Naive thymus-derived CD4-positive, alpha-beta T cell (primary cell): Measurements from ENCODE around the gene PARD6B. TPM values are rescaled to one million over a fixed set of nuclear protein-coding genes. Genes with fewer than 3 reads are reported as not detected.
"Not testable (repeated sequence)": the region's sequence is repeated elsewhere in the genome, so short reads cannot be mapped to it uniquely, and the experiment has no call there.

Source experiments
- ATAC-seq: fragments of 150-1000 bp; cut with Tn5 transposase; 2 replicates; pipeline ENCODE4 v1.10.0; 2021; ENCODE audit warnings: mild to moderate bottlenecking, moderate library complexity
- CTCF ChIA-PET: fragments of 350-600 bp; sonication (Branson Sonifier 250); formaldehyde crosslinking; loops from one replicate; lab custom pipeline; 2021; ENCODE audit warnings: antibody characterized with exemption; lab: Charles Lee
- POLR2A ChIA-PET: fragments of 350-600 bp; sonication (Branson Sonifier 250); formaldehyde crosslinking; loops from one replicate; lab custom pipeline; 2021; ENCODE audit warnings: antibody characterized with exemption, inconsistent platforms; lab: Charles Lee
- DNase-seq, 9 donors: peaks; one replicate each; pipeline versions ENCODE4 v3.0.0 to v3.0.0-alpha.2; 2020 to 2022; ENCODE audit warnings: mixed read lengths in 1 of 9
- H3K27ac ChIP-seq: one replicate; pipeline ENCODE4 v1.7.0; 2013; ENCODE audit warnings: mild to moderate bottlenecking, low read depth, low read length, moderate library complexity
- H3K27me3 ChIP-seq, 2 donors: one replicate each; pipeline ENCODE4 v1.7.0; 2013; ENCODE audit warnings: low read length in 2 of 2, mild to moderate bottlenecking in 2 of 2, moderate library complexity in 2 of 2; ENCODE audit not compliant: control insufficient read depth in 2 of 2, insufficient read depth in 2 of 2
- H3K36me3 ChIP-seq, 3 experiments: 1 replicate in 2 of 3; 2 replicates in 1 of 3; pipeline ENCODE4 v1.7.0; 2013; ENCODE audit warnings: low read length in 3 of 3, mild to moderate bottlenecking in 3 of 3, moderate library complexity in 1 of 3; ENCODE audit not compliant: insufficient read depth in 3 of 3, control insufficient read depth in 2 of 3
- H3K4me1 ChIP-seq, 2 donors: one replicate each; pipeline ENCODE4 v1.7.0; 2013; ENCODE audit warnings: low read length in 2 of 2, mild to moderate bottlenecking in 2 of 2, moderate library complexity in 1 of 2; ENCODE audit not compliant: control insufficient read depth in 2 of 2, insufficient read depth in 2 of 2
- H3K4me3 ChIP-seq: 2 replicates; pipeline ENCODE4 v1.7.0; 2013; ENCODE audit warnings: mild to moderate bottlenecking, low read length
- H3K9me3 ChIP-seq, 3 experiments: 1 replicate in 2 of 3; 2 replicates in 1 of 3; pipeline ENCODE4 v1.7.0; 2013; ENCODE audit warnings: low read length in 3 of 3; ENCODE audit not compliant: control insufficient read depth in 2 of 3
- H3K27ac Mint-ChIP-seq, 9 donors: one replicate each; pipeline ENCODE4 v1.8.0; 2020 to 2022; ENCODE audit warnings: mixed read lengths in 9 of 9, mild to moderate bottlenecking in 8 of 9, moderate library complexity in 5 of 9, inconsistent platforms in 2 of 9
- H3K27me3 Mint-ChIP-seq, 5 donors: one replicate each; pipeline ENCODE4 v1.8.0; 2021 to 2022; ENCODE audit warnings: mixed read lengths in 5 of 5, mild to moderate bottlenecking in 1 of 5
- H3K36me3 Mint-ChIP-seq, 5 donors: one replicate each; pipeline ENCODE4 v1.8.0; 2020 to 2022; ENCODE audit warnings: mixed read lengths in 5 of 5, mild to moderate bottlenecking in 3 of 5, inconsistent platforms in 1 of 5
- H3K4me1 Mint-ChIP-seq, 7 donors: one replicate each; pipeline ENCODE4 v1.8.0; 2020 to 2022; ENCODE audit warnings: mixed read lengths in 7 of 7, mild to moderate bottlenecking in 3 of 7, inconsistent platforms in 1 of 7
- H3K4me3 Mint-ChIP-seq, 10 donors: one replicate each; pipeline ENCODE4 v1.8.0; 2020 to 2022; ENCODE audit warnings: mild to moderate bottlenecking in 10 of 10, mixed read lengths in 10 of 10, moderate library complexity in 6 of 10, inconsistent platforms in 2 of 10
- H3K9me3 Mint-ChIP-seq, 11 donors: one replicate each; pipeline ENCODE4 v1.8.0; 2020 to 2022; ENCODE audit warnings: mixed read lengths in 11 of 11, mild to moderate bottlenecking in 4 of 11, inconsistent platforms in 1 of 11, moderate library complexity in 1 of 11
- intact Hi-C, 2 donors: fragments of 100-400 bp; cut with micrococcal nuclease; formaldehyde crosslinking; loops; one replicate each; pipeline ENCODE4 v1.15.1; 2023
- polyA plus RNA-seq, 2 donors: library from polyadenylated mRNA; unstranded; fragments of 300-500 nt; fragmentation: Illumina TruSeq; gene quantifications; one replicate each; pipeline ENCODE4 v1.2.3, GENCODE V29; 2021
- total RNA-seq, 6 experiments: library from RNA in 5 of 6; stranded (reverse) in 5 of 6; gene quantifications; 1 replicate in 5 of 6; 2 replicates in 1 of 6; pipeline ENCODE4 v1.2.3 and lab custom pipeline; 2021 to 2026

PARD6B gene
- total and polyA plus RNA-seq, 7 experiments from 2014 or later: 0.60 to 10.8 (median 5.5) TPM

GRCh38 chr20:50788045-50788991, 56.9 kb downstream of the PARD6B start:
- H3K4me3 ChIP-seq: no peak overlapping the region
- Mint-ChIP-seq H3K4me1 (peaks cover 2 to 18% (median 10%) of the 10 kb centered on the region in 7 donors), H3K9me3 (no peaks in the 10 kb centered on the region), H3K4me3 (no peak overlapping the region), H3K36me3 (no peaks in the 10 kb centered on the region), H3K27ac (no peak overlapping the region), H3K27me3 (peaks cover 0 to 4% (median 0%) of the 10 kb centered on the region in 5 donors)
- no peaks in the 10 kb centered on the region for H3K27me3 ChIP-seq
- DNase-seq (no peak), ATAC-seq (no peak)
- CTCF ChIA-PET: interaction anchor here (1.1 to 9.0 kb wide), 2 partner anchors 139 to 170 kb away, joined by 3 to 147 read pairs; partner anchors contain the start of genes ADNP, DPM1 and MOCS3
- peaks cover 6 to 13% of the 10 kb centered on the region in 2 donors for H3K4me1 ChIP-seq
- intact Hi-C loops: no loop called here
- no peak overlapping the region for H3K27ac ChIP-seq
- H3K9me3 ChIP-seq: no peaks in the 10 kb centered on the region
- H3K36me3 ChIP-seq: no peaks in the 10 kb centered on the region
- POLR2A ChIA-PET: interaction anchor here (1.6 kb wide), 1 partner anchor 143 kb away, joined by 3 read pairs; the partner anchor contains the start of gene ADNP

- H3K27ac ChIP-seq: peak overlapping the region; percentile 69
- intact Hi-C loops: loop anchor here (1.0 to 10.0 kb wide), 8 partner anchors 42 to 598 kb away; partner anchors contain the start of genes ADNP (in 1 of the 2), CEBPB (in 1 of the 2), DPM1 (in 1 of the 2) and MOCS3 (in 1 of the 2)
These were observed 58.7 kb downstream of the PARD6B start for GRCh38 chr20:50789968-50790650.

GRCh38 chr20:50790651-50791277, 59.4 kb downstream of the PARD6B start:
- POLR2A ChIA-PET: interaction anchor here (0.6 to 3.4 kb wide), 10 partner anchors 24 to 197 kb away, joined by 3 to 51 read pairs (median 3); partner anchors contain the start of genes ADNP, DPM1 and MOCS3
- Histone ChIP-seq H3K4me3 (peak overlapping the region; percentile 40), H3K4me1 (peaks cover 11 to 16% of the 10 kb centered on the region in 2 donors), H3K27me3 (no peaks in the 10 kb centered on the region), H3K27ac (peak overlapping the region; percentile 69), H3K36me3 (peaks cover 0 to 4% (median 0%) of the 10 kb centered on the region in 3 experiments), H3K9me3 (no peaks in the 10 kb centered on the region)
- CTCF ChIA-PET: interaction anchor here (0.5 to 9.0 kb wide), 17 partner anchors 12 to 1613 kb away, joined by 3 to 147 read pairs (median 4); partner anchors contain the start of genes ADNP, DPM1 and MOCS3
- Mint-ChIP-seq H3K27me3 (no peaks in the 10 kb centered on the region), H3K27ac (peak overlapping the region in 8 of 9 donors; percentile 63 to 86 (median 78)), H3K4me1 (peaks cover 0 to 28% (median 15%) of the 10 kb centered on the region in 7 donors), H3K36me3 (no peaks in the 10 kb centered on the region), H3K4me3 (peak overlapping the region in 4 of 10 donors; percentile 27 to 63 (median 39)), H3K9me3 (no peaks in the 10 kb centered on the region)
- DNase-seq (peak; percentile 62 to 80 (median 77)), ATAC-seq (peak; percentile 68)
- intact Hi-C loops: loop anchor here (1.0 to 10.0 kb wide), 8 partner anchors 42 to 598 kb away; partner anchors contain the start of genes ADNP (in 1 of the 2), CEBPB (in 1 of the 2), DPM1 (in 1 of the 2) and MOCS3 (in 1 of the 2)

More at GRCh38 chr20:50789968-50790650, 58.7 kb downstream of the PARD6B start:
- ChIA-PET POLR2A (interaction anchor here (0.6 to 3.4 kb wide), 10 partner anchors 25 to 197 kb away, joined by 3 to 51 read pairs (median 3); partner anchors contain the start of genes ADNP, DPM1 and MOCS3), CTCF (interaction anchor here (0.5 to 9.0 kb wide), 14 partner anchors 11 to 871 kb away, joined by 3 to 147 read pairs (median 4); partner anchors contain the start of genes ADNP, DPM1 and MOCS3)
- Mint-ChIP-seq H3K9me3 (no peaks in the 10 kb centered on the region), H3K36me3 (no peaks in the 10 kb centered on the region), H3K4me1 (peaks cover 0 to 24% (median 10%) of the 10 kb centered on the region in 7 donors), H3K27me3 (no peaks in the 10 kb centered on the region), H3K27ac (peak overlapping the region in 8 of 9 donors; percentile 58 to 83 (median 78)), H3K4me3 (peak overlapping the region in 2 of 10 donors; percentile 63)
- DNase-seq (no peak), ATAC-seq (no peak)
- peaks cover 0 to 3% (median 0%) of the 10 kb centered on the region in 3 experiments for H3K36me3 ChIP-seq
- H3K9me3 ChIP-seq: no peaks in the 10 kb centered on the region
- H3K27me3 ChIP-seq: no peaks in the 10 kb centered on the region
- H3K4me3 ChIP-seq: no peak overlapping the region
- peaks cover 11 to 13% of the 10 kb centered on the region in 2 donors for H3K4me1 ChIP-seq

- H3K27ac Mint-ChIP-seq: peak overlapping the region in 5 of 9 donors; percentile 53 to 66 (median 63)
- peak overlapping the region in 8 of 10 donors; percentile 41 to 84 (median 67) for H3K4me3 Mint-ChIP-seq
- H3K4me1 Mint-ChIP-seq: peaks cover 0 to 36% (median 22%) of the 10 kb centered on the region in 7 donors
- no peak for DNase-seq
- Histone ChIP-seq H3K27me3 (no peaks in the 10 kb centered on the region), H3K4me3 (no peak overlapping the region), H3K4me1 (peaks cover 11 to 18% of the 10 kb centered on the region in 2 donors), H3K36me3 (peaks cover 0 to 4% (median 0%) of the 10 kb centered on the region in 3 experiments), H3K27ac (no peak overlapping the region), H3K9me3 (no peaks in the 10 kb centered on the region)
- intact Hi-C loops: loop anchor here (5.0 to 10.0 kb wide), 3 partner anchors 39 to 601 kb away; partner anchors contain the start of gene CEBPB (in 1 of the 2)
- ChIA-PET POLR2A (interaction anchor here (0.9 to 3.4 kb wide), 7 partner anchors 9 to 283 kb away, joined by 3 to 79 read pairs (median 5); partner anchors contain the start of genes ADNP and PTPN1), CTCF (interaction anchor here (0.6 to 9.0 kb wide), 10 partner anchors 11 to 180 kb away, joined by 3 to 147 read pairs (median 4); partner anchors contain the start of genes ADNP, DPM1 and MOCS3)
- no peaks in the 10 kb centered on the region for H3K36me3 Mint-ChIP-seq
- H3K9me3 Mint-ChIP-seq: no peaks in the 10 kb centered on the region
- H3K27me3 Mint-ChIP-seq: no peaks in the 10 kb centered on the region
- ATAC-seq: no peak
These were observed 61.6 kb downstream of the PARD6B start for GRCh38 chr20:50792708-50793574.

GRCh38 chr20:50793575-50794016, 62.2 kb downstream of the PARD6B start:
- intact Hi-C loops: loop anchor here (1.0 to 10.0 kb wide), 12 partner anchors 21 to 601 kb away; partner anchors contain the start of genes PARD6B (in 2 of the 2), CEBPB (in 1 of the 2), DPM1 (in 1 of the 2) and MOCS3 (in 1 of the 2)

More at GRCh38 chr20:50793575-50794016, 62.2 kb downstream of the PARD6B start:
- Mint-ChIP-seq H3K27ac (peak overlapping the region in 6 of 9 donors; percentile 38 to 74 (median 62)), H3K4me3 (peak overlapping the region; percentile 48 to 86 (median 74)), H3K4me1 (peaks cover 0 to 36% (median 22%) of the 10 kb centered on the region in 7 donors)
- ATAC-seq, H3K9me3 Mint-ChIP-seq, H3K4me3 ChIP-seq, H3K27me3 ChIP-seq, H3K36me3 ChIP-seq, H3K9me3 ChIP-seq, H3K27ac ChIP-seq, H3K36me3 Mint-ChIP-seq, H3K27me3 Mint-ChIP-seq: not testable (repeated sequence)
- POLR2A ChIA-PET: interaction anchor here (0.7 to 3.4 kb wide), 11 partner anchors 9 to 283 kb away, joined by 3 to 79 read pairs (median 5); partner anchors contain the start of genes ADNP, DPM1, MOCS3 and PTPN1
- DNase-seq: peak in 7 of 9 donors; percentile 23 to 50 (median 34)
- H3K4me1 ChIP-seq: peaks cover 11 to 18% of the 10 kb centered on the region in 2 donors
- CTCF ChIA-PET: interaction anchor here (0.6 to 9.0 kb wide), 11 partner anchors 10 to 180 kb away, joined by 3 to 147 read pairs (median 4); partner anchors contain the start of genes ADNP and MOCS3
